Spleen (tissue), 7 donors: Measurements from ENCODE around the gene IL1RAPL1.

ENCODE experiments used
- POLR2A ChIP-seq, 3 donors: fragments of 450-650 bp; IDR thresholded peaks; one replicate each; pipeline ENCODE4 v1.5.1; 2017; ENCODE audit warnings: antibody characterized with exemption in 3 of 3, mild to moderate bottlenecking in 1 of 3
- TF ChIP-seq, protein P1 (sequence below), 11 experiments: fragments of 200-600 bp in 7 of 11; fragments of 450-650 bp in 4 of 11; sonication (generic) in 4 of 11; IDR thresholded peaks in 8 of 11; conservative IDR thresholded peaks in 3 of 11; 1 replicate in 7 of 11; 2 replicates in 4 of 11; pipeline versions ENCODE4 v1.4.0 to v1.8.0; 2016 to 2021; ENCODE audit warnings: antibody characterized with exemption in 11 of 11, inconsistent platforms in 4 of 11, mild to moderate bottlenecking in 1 of 11
- donor health status: DM: no; HTN: no; CAD: no; lungs with moderate emphysema.
- donor health status: DM: no; HTN: no; CAD: no.
- donor health status: DM: no; HTN: no; CAD: no.

DNA sequence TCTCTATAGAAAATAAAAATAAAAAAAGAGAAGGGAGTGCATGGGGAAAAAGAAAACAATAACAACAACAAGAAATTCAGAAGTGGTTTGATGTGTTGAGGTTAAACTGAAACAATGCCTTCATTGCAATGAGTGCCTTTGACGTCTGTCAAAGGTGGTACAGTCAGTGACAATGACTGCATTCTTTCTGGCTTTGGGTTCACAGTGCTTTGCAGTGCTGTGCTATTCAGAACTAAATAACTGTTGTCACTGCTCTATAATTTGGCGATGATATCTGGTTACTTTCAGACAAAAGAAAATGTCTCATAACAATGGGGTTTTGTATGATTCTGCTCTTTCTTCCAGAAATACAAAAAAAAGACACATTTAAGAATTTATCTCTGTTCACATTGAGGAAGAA, 1139.6 kb downstream of the IL1RAPL1 start:
- TF ChIP-seq, protein P1, sequence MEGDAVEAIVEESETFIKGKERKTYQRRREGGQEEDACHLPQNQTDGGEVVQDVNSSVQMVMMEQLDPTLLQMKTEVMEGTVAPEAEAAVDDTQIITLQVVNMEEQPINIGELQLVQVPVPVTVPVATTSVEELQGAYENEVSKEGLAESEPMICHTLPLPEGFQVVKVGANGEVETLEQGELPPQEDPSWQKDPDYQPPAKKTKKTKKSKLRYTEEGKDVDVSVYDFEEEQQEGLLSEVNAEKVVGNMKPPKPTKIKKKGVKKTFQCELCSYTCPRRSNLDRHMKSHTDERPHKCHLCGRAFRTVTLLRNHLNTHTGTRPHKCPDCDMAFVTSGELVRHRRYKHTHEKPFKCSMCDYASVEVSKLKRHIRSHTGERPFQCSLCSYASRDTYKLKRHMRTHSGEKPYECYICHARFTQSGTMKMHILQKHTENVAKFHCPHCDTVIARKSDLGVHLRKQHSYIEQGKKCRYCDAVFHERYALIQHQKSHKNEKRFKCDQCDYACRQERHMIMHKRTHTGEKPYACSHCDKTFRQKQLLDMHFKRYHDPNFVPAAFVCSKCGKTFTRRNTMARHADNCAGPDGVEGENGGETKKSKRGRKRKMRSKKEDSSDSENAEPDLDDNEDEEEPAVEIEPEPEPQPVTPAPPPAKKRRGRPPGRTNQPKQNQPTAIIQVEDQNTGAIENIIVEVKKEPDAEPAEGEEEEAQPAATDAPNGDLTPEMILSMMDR (IDR thresholded peaks at IDR 0.05 in 8 of 11, conservative IDR thresholded peaks at IDR 0.05 in 3 of 11), result no peak
- TF ChIP-seq POLR2A (IDR thresholded peaks at IDR 0.05), result no peak
